K562 (cell line): ENCODE data around the gene C3orf70.

Experiments
- CBX5 ChIP-seq: IDR thresholded peaks from 2 replicates; pipeline ENCODE4 v1.6.1; 2014; ENCODE audit warnings: low read depth, borderline replicate concordance
- ELF4 ChIP-seq: fragments of 450-650 bp; formaldehyde crosslinking; IDR thresholded peaks from 2 replicates; pipeline ENCODE4 v1.4.0; 2022; ENCODE audit warnings: missing genetic modification characterization
- KAT8 ChIP-seq: fragments of 450-650 bp; IDR thresholded peaks from 2 replicates; pipeline ENCODE4 v1.6.1; 2016; ENCODE audit warnings: low read depth, mild to moderate bottlenecking
- MCM3 ChIP-seq: fragments of 450-650 bp; IDR thresholded peaks from 2 replicates; pipeline ENCODE4 v1.6.1; 2016
- NR2C2 ChIP-seq, 2 experiments: fragments of 200-800 bp in 1 of 2; sonication (Bioruptor generic) in 1 of 2; sonication (generic) in 1 of 2; formaldehyde crosslinking in 1 of 2; IDR thresholded peaks; 2 replicates each; pipeline versions ENCODE4 v1.6.1 to v1.8.0; 2016 to 2022; ENCODE audit warnings: mild to moderate bottlenecking in 1 of 2, missing compliant biosample characterization in 1 of 2, missing genetic modification characterization in 1 of 2, missing genetic modification reagents in 1 of 2
- PTRF ChIP-seq: fragments of 450-650 bp; IDR thresholded peaks from 2 replicates; pipeline ENCODE4 v1.6.1; 2016; ENCODE audit warnings: mild to moderate bottlenecking, missing genetic modification characterization, missing compliant biosample characterization
- ZNF23 ChIP-seq: fragments of 250-450 bp; sonication (Bioruptor Pico); IDR thresholded peaks from 2 replicates; pipeline ENCODE4 v1.4.0; 2020; ENCODE audit warnings: mild to moderate bottlenecking
- TF ChIP-seq, protein P1 (sequence below): sonication (generic); formaldehyde crosslinking; IDR thresholded peaks from 2 replicates; pipeline ENCODE4 v1.8.0; 2022; ENCODE audit warnings: mild to moderate bottlenecking, missing genetic modification reagents
- TF ChIP-seq, protein P2 (sequence below), 3 experiments: IDR thresholded peaks in 2 of 3; conservative IDR thresholded peaks in 1 of 3; 2 replicates each; pipeline ENCODE4 v1.5.1; 2011 to 2012; ENCODE audit warnings: low read length in 3 of 3, mild to moderate bottlenecking in 3 of 3, control low read depth in 2 of 3, improper control_type of control experiment in 1 of 3, inconsistent platforms in 1 of 3, low read depth in 1 of 3, mixed read lengths in 1 of 3, moderate library complexity in 1 of 3; ENCODE audit not compliant: insufficient read depth in 2 of 3
- TF ChIP-seq, protein P3 (sequence below): IDR thresholded peaks from 2 replicates; pipeline ENCODE4 v1.6.1; 2011; ENCODE audit warnings: borderline replicate concordance, low read depth, mild to moderate bottlenecking, moderate library complexity, low read length; ENCODE audit not compliant: insufficient read depth, poor library complexity, severe bottlenecking
- TF ChIP-seq, protein P4 (sequence below): fragments of 450-650 bp; formaldehyde crosslinking; IDR thresholded peaks from 2 replicates; pipeline ENCODE4 v1.4.0; 2022; ENCODE audit warnings: mild to moderate bottlenecking, moderate library complexity
- TF ChIP-seq, protein P5 (sequence below), 2 experiments: fragments of 450-650 bp in 1 of 2; sonication (generic) in 1 of 2; formaldehyde crosslinking in 1 of 2; IDR thresholded peaks in 1 of 2; conservative IDR thresholded peaks in 1 of 2; 2 replicates each; pipeline versions ENCODE4 v1.6.1 to v1.8.1; 2016 to 2023; ENCODE audit warnings: mild to moderate bottlenecking in 2 of 2, moderate library complexity in 2 of 2, inconsistent platforms in 1 of 2, missing genetic modification reagents in 1 of 2

DNA sequence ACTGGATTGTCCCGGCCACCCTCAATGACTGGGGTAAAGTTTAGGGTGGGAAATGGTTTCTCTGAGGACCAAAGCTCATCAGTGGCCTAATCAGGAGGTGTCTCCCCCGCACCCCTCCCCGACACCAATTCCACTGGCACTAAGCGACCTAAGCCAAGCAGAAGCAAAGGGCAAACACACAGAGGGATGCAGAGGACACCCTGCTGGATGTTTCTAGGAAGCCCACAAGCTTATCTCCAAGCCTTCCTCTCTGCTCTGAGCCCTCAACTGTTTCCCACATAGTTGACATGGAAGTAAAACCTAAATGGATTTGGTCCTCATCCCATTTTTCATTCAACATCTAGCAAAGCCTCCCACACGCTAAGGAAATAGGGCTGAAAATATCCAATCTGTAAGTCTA, 68.5 kb downstream of the C3orf70 start:
- TF ChIP-seq, protein P1, sequence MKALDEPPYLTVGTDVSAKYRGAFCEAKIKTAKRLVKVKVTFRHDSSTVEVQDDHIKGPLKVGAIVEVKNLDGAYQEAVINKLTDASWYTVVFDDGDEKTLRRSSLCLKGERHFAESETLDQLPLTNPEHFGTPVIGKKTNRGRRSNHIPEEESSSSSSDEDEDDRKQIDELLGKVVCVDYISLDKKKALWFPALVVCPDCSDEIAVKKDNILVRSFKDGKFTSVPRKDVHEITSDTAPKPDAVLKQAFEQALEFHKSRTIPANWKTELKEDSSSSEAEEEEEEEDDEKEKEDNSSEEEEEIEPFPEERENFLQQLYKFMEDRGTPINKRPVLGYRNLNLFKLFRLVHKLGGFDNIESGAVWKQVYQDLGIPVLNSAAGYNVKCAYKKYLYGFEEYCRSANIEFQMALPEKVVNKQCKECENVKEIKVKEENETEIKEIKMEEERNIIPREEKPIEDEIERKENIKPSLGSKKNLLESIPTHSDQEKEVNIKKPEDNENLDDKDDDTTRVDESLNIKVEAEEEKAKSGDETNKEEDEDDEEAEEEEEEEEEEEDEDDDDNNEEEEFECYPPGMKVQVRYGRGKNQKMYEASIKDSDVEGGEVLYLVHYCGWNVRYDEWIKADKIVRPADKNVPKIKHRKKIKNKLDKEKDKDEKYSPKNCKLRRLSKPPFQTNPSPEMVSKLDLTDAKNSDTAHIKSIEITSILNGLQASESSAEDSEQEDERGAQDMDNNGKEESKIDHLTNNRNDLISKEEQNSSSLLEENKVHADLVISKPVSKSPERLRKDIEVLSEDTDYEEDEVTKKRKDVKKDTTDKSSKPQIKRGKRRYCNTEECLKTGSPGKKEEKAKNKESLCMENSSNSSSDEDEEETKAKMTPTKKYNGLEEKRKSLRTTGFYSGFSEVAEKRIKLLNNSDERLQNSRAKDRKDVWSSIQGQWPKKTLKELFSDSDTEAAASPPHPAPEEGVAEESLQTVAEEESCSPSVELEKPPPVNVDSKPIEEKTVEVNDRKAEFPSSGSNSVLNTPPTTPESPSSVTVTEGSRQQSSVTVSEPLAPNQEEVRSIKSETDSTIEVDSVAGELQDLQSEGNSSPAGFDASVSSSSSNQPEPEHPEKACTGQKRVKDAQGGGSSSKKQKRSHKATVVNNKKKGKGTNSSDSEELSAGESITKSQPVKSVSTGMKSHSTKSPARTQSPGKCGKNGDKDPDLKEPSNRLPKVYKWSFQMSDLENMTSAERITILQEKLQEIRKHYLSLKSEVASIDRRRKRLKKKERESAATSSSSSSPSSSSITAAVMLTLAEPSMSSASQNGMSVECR (CRISPR knock-in tag): no peak
- TF ChIP-seq, protein P2, sequence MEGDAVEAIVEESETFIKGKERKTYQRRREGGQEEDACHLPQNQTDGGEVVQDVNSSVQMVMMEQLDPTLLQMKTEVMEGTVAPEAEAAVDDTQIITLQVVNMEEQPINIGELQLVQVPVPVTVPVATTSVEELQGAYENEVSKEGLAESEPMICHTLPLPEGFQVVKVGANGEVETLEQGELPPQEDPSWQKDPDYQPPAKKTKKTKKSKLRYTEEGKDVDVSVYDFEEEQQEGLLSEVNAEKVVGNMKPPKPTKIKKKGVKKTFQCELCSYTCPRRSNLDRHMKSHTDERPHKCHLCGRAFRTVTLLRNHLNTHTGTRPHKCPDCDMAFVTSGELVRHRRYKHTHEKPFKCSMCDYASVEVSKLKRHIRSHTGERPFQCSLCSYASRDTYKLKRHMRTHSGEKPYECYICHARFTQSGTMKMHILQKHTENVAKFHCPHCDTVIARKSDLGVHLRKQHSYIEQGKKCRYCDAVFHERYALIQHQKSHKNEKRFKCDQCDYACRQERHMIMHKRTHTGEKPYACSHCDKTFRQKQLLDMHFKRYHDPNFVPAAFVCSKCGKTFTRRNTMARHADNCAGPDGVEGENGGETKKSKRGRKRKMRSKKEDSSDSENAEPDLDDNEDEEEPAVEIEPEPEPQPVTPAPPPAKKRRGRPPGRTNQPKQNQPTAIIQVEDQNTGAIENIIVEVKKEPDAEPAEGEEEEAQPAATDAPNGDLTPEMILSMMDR (IDR thresholded peaks at IDR 0.05 in 2 of 3, conservative IDR thresholded peaks at IDR 0.05 in 1 of 3; ENCODE audit: insufficient read depth in 2 of 3, low read depth in 1 of 3, low read length in 3 of 3): no peak
- TF ChIP-seq KAT8 (no peak), PTRF (no peak), NR2C2 (CRISPR knock-in tag; IDR thresholded peaks at IDR 0.05) (no peak), NR2C2 (tag; IDR thresholded peaks at IDR 0.05) (no peak), ELF4 (CRISPR knock-in tag) (no peak), MCM3 (no peak), CBX5 (no peak), ZNF23 (no peak)
- TF ChIP-seq, protein P3, sequence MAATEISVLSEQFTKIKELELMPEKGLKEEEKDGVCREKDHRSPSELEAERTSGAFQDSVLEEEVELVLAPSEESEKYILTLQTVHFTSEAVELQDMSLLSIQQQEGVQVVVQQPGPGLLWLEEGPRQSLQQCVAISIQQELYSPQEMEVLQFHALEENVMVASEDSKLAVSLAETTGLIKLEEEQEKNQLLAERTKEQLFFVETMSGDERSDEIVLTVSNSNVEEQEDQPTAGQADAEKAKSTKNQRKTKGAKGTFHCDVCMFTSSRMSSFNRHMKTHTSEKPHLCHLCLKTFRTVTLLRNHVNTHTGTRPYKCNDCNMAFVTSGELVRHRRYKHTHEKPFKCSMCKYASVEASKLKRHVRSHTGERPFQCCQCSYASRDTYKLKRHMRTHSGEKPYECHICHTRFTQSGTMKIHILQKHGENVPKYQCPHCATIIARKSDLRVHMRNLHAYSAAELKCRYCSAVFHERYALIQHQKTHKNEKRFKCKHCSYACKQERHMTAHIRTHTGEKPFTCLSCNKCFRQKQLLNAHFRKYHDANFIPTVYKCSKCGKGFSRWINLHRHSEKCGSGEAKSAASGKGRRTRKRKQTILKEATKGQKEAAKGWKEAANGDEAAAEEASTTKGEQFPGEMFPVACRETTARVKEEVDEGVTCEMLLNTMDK: no peak
- TF ChIP-seq, protein P4, sequence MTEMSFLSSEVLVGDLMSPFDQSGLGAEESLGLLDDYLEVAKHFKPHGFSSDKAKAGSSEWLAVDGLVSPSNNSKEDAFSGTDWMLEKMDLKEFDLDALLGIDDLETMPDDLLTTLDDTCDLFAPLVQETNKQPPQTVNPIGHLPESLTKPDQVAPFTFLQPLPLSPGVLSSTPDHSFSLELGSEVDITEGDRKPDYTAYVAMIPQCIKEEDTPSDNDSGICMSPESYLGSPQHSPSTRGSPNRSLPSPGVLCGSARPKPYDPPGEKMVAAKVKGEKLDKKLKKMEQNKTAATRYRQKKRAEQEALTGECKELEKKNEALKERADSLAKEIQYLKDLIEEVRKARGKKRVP (CRISPR knock-in tag): no peak
- TF ChIP-seq, protein P5, sequence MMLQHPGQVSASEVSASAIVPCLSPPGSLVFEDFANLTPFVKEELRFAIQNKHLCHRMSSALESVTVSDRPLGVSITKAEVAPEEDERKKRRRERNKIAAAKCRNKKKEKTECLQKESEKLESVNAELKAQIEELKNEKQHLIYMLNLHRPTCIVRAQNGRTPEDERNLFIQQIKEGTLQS (IDR thresholded peaks at IDR 0.05): no peak
- TF ChIP-seq, protein P5 (CRISPR knock-in tag; conservative IDR thresholded peaks at IDR 0.05): no peak
